HEK293 (cell line): ENCODE data around the gene FRMD6.

Source experiments
- GLIS1 ChIP-seq: fragments of 450-650 bp; formaldehyde crosslinking; IDR thresholded peaks from 2 replicates; pipeline ENCODE4 v1.5.1; 2016; ENCODE audit warnings: missing biosample characterization, missing genetic modification characterization
- KLF7 ChIP-seq: fragments of 450-650 bp; formaldehyde crosslinking; IDR thresholded peaks from 2 replicates; pipeline ENCODE4 v1.5.1; 2016; ENCODE audit warnings: missing biosample characterization, missing genetic modification characterization, borderline replicate concordance
- PATZ1 ChIP-seq: fragments of 450-650 bp; formaldehyde crosslinking; IDR thresholded peaks from 2 replicates; pipeline ENCODE4 v1.5.1; 2016; ENCODE audit warnings: missing biosample characterization, missing genetic modification characterization
- RBAK ChIP-seq: fragments of 450-650 bp; formaldehyde crosslinking; IDR thresholded peaks from 2 replicates; pipeline ENCODE4 v1.5.1; 2016; ENCODE audit warnings: missing biosample characterization, missing genetic modification characterization
- SP2 ChIP-seq: fragments of 450-650 bp; formaldehyde crosslinking; IDR thresholded peaks from 2 replicates; pipeline ENCODE4 v1.5.1; 2016; ENCODE audit warnings: missing biosample characterization, missing genetic modification characterization
- SP7 ChIP-seq: fragments of 450-650 bp; formaldehyde crosslinking; IDR thresholded peaks from 2 replicates; pipeline ENCODE4 v1.5.1; 2016; ENCODE audit warnings: missing biosample characterization, missing genetic modification characterization
- TRIM28 ChIP-seq: IDR thresholded peaks from 2 replicates; pipeline ENCODE4 v1.6.1; 2011; ENCODE audit warnings: low read length, control low read depth, borderline replicate concordance
- ZIC2 ChIP-seq: fragments of 450-650 bp; formaldehyde crosslinking; IDR thresholded peaks from 2 replicates; pipeline ENCODE4 v1.5.1; 2016; ENCODE audit warnings: missing biosample characterization, missing genetic modification characterization
- ZNF121 ChIP-seq: fragments of 450-650 bp; formaldehyde crosslinking; IDR thresholded peaks from 2 replicates; pipeline ENCODE4 v1.5.1; 2016; ENCODE audit warnings: missing biosample characterization, missing genetic modification characterization
- ZNF133 ChIP-seq: fragments of 450-650 bp; formaldehyde crosslinking; IDR thresholded peaks from 2 replicates; pipeline ENCODE4 v1.5.1; 2016; ENCODE audit warnings: missing biosample characterization, missing genetic modification characterization
- ZNF221 ChIP-seq: fragments of 450-650 bp; formaldehyde crosslinking; IDR thresholded peaks from 2 replicates; pipeline ENCODE4 v1.5.1; 2017; ENCODE audit warnings: missing biosample characterization, missing genetic modification characterization, borderline replicate concordance
- ZNF248 ChIP-seq: fragments of 450-650 bp; formaldehyde crosslinking; IDR thresholded peaks from 2 replicates; pipeline ENCODE4 v1.5.1; 2017; ENCODE audit warnings: missing biosample characterization, missing genetic modification characterization
- ZNF266 ChIP-seq: fragments of 450-650 bp; formaldehyde crosslinking; IDR thresholded peaks from 2 replicates; pipeline ENCODE4 v1.5.1; 2016; ENCODE audit warnings: missing biosample characterization, missing genetic modification characterization, low read depth
- ZNF335 ChIP-seq: fragments of 450-650 bp; formaldehyde crosslinking; conservative IDR thresholded peaks from 2 replicates; pipeline ENCODE4 v1.5.1; 2016; ENCODE audit warnings: missing biosample characterization, missing genetic modification characterization
- ZNF513 ChIP-seq: fragments of 450-650 bp; IDR thresholded peaks from 2 replicates; pipeline ENCODE4 v1.5.1; 2018; ENCODE audit warnings: missing biosample characterization, missing genetic modification characterization
- ZNF521 ChIP-seq: fragments of 450-650 bp; formaldehyde crosslinking; IDR thresholded peaks from 2 replicates; pipeline ENCODE4 v1.5.1; 2017; ENCODE audit warnings: missing biosample characterization, mild to moderate bottlenecking, missing genetic modification characterization
- ZNF529 ChIP-seq: fragments of 450-650 bp; formaldehyde crosslinking; IDR thresholded peaks from 2 replicates; pipeline ENCODE4 v1.5.1; 2017; ENCODE audit warnings: missing genetic modification characterization, missing biosample characterization; ENCODE audit not compliant: insufficient replicate concordance
- ZNF558 ChIP-seq: fragments of 450-650 bp; formaldehyde crosslinking; IDR thresholded peaks from 2 replicates; pipeline ENCODE4 v1.5.1; 2016; ENCODE audit warnings: missing biosample characterization, missing genetic modification characterization
- ZNF560 ChIP-seq: fragments of 450-650 bp; formaldehyde crosslinking; IDR thresholded peaks from 2 replicates; pipeline ENCODE4 v1.5.1; 2017; ENCODE audit warnings: missing biosample characterization, missing genetic modification characterization, borderline replicate concordance
- ZNF768 ChIP-seq: fragments of 450-650 bp; formaldehyde crosslinking; IDR thresholded peaks from 2 replicates; pipeline ENCODE4 v1.5.1; 2018; ENCODE audit warnings: missing biosample characterization, mild to moderate bottlenecking, missing genetic modification characterization
- ZNF791 ChIP-seq: fragments of 450-650 bp; formaldehyde crosslinking; IDR thresholded peaks from 2 replicates; pipeline ENCODE4 v1.5.1; 2016; ENCODE audit warnings: missing biosample characterization, missing genetic modification characterization
- TF ChIP-seq, protein P1 (sequence below): fragments of 450-650 bp; formaldehyde crosslinking; IDR thresholded peaks from 2 replicates; pipeline ENCODE4 v1.5.1; 2016; ENCODE audit warnings: missing biosample characterization, missing genetic modification characterization
- TF ChIP-seq, protein P2 (sequence below): fragments of 450-650 bp; formaldehyde crosslinking; IDR thresholded peaks from 2 replicates; pipeline ENCODE4 v1.5.1; 2016; ENCODE audit warnings: missing biosample characterization, missing genetic modification characterization
- TF ChIP-seq, protein P3 (sequence below): IDR thresholded peaks from 2 replicates; pipeline ENCODE4 v1.6.1; 2011; ENCODE audit warnings: mild to moderate bottlenecking, low read depth, low read length, borderline replicate concordance
- TF ChIP-seq, protein P4 (sequence below): fragments of 450-650 bp; formaldehyde crosslinking; IDR thresholded peaks from 2 replicates; pipeline ENCODE4 v1.5.1; 2016; ENCODE audit warnings: missing biosample characterization, missing genetic modification characterization
- TF ChIP-seq, protein P5 (sequence below): fragments of 450-650 bp; formaldehyde crosslinking; IDR thresholded peaks from 2 replicates; pipeline ENCODE4 v1.5.1; 2016; ENCODE audit warnings: missing biosample characterization, missing genetic modification characterization

FRMD6 gene

GRCh38 chr14:51774209-51774608 is 122.5 kb downstream of the FRMD6 start (continued):
- no peak for TF ChIP-seq ZNF513 (tag by site-specific recombination)
- TF ChIP-seq, protein P1, sequence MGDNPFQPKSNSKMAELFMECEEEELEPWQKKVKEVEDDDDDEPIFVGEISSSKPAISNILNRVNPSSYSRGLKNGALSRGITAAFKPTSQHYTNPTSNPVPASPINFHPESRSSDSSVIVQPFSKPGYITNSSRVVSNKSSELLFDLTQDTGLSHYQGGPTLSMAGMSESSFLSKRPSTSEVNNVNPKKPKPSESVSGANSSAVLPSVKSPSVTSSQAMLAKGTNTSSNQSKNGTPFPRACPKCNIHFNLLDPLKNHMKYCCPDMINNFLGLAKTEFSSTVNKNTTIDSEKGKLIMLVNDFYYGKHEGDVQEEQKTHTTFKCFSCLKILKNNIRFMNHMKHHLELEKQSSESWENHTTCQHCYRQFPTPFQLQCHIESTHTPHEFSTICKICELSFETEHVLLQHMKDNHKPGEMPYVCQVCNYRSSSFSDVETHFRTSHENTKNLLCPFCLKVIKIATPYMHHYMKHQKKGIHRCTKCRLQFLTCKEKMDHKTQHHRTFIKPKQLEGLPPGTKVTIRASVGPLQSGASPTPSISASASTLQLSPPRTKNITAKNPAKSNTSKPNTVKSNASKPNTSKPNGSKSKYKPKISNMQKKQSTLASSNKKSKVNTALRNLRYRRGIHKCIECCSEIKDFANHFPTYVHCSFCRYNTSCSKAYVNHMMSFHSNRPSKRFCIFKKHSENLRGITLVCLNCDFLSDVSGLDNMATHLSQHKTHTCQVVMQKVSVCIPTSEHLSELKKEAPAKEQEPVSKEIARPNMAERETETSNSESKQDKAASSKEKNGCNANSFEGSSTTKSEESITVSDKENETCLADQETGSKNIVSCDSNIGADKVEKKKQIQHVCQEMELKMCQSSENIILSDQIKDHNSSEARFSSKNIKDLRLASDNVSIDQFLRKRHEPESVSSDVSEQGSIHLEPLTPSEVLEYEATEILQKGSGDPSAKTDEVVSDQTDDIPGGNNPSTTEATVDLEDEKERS (tag by site-specific recombination), result no peak
- TF ChIP-seq KLF7 (tag by site-specific recombination), result 0 out of 2 replicates have a peak, but pooled peaks have one; percentile 32
- no peak for TF ChIP-seq ZNF529 (tag by site-specific recombination)
- no peak for TF ChIP-seq RBAK (tag by site-specific recombination)
- TF ChIP-seq, protein P2, sequence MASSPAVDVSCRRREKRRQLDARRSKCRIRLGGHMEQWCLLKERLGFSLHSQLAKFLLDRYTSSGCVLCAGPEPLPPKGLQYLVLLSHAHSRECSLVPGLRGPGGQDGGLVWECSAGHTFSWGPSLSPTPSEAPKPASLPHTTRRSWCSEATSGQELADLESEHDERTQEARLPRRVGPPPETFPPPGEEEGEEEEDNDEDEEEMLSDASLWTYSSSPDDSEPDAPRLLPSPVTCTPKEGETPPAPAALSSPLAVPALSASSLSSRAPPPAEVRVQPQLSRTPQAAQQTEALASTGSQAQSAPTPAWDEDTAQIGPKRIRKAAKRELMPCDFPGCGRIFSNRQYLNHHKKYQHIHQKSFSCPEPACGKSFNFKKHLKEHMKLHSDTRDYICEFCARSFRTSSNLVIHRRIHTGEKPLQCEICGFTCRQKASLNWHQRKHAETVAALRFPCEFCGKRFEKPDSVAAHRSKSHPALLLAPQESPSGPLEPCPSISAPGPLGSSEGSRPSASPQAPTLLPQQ (tag by site-specific recombination), result peak; percentile 91
- TF ChIP-seq, protein P3, sequence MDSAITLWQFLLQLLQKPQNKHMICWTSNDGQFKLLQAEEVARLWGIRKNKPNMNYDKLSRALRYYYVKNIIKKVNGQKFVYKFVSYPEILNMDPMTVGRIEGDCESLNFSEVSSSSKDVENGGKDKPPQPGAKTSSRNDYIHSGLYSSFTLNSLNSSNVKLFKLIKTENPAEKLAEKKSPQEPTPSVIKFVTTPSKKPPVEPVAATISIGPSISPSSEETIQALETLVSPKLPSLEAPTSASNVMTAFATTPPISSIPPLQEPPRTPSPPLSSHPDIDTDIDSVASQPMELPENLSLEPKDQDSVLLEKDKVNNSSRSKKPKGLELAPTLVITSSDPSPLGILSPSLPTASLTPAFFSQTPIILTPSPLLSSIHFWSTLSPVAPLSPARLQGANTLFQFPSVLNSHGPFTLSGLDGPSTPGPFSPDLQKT, result no peak
- TF ChIP-seq ZNF521, result no peak
- TF ChIP-seq SP7 (tag by site-specific recombination), result 0 out of 2 replicates have a peak, but pooled peaks have one; percentile 15
- no peak for TF ChIP-seq ZNF335
- TF ChIP-seq, protein P4, sequence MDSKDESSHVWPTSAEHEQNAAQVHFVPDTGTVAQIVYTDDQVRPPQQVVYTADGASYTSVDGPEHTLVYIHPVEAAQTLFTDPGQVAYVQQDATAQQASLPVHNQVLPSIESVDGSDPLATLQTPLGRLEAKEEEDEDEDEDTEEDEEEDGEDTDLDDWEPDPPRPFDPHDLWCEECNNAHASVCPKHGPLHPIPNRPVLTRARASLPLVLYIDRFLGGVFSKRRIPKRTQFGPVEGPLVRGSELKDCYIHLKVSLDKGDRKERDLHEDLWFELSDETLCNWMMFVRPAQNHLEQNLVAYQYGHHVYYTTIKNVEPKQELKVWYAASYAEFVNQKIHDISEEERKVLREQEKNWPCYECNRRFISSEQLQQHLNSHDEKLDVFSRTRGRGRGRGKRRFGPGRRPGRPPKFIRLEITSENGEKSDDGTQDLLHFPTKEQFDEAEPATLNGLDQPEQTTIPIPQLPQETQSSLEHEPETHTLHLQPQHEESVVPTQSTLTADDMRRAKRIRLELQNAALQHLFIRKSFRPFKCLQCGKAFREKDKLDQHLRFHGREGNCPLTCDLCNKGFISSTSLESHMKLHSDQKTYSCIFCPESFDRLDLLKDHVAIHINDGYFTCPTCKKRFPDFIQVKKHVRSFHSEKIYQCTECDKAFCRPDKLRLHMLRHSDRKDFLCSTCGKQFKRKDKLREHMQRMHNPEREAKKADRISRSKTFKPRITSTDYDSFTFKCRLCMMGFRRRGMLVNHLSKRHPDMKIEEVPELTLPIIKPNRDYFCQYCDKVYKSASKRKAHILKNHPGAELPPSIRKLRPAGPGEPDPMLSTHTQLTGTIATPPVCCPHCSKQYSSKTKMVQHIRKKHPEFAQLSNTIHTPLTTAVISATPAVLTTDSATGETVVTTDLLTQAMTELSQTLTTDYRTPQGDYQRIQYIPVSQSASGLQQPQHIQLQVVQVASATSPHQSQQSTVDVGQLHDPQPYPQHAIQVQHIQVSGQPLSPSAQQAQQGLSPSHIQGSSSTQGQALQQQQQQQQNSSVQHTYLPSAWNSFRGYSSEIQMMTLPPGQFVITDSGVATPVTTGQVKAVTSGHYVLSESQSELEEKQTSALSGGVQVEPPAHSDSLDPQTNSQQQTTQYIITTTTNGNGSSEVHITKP (tag by site-specific recombination), result 0 out of 2 replicates have a peak, but pooled peaks have one; percentile 32
- no peak for TF ChIP-seq ZNF248 (tag by site-specific recombination)
- TF ChIP-seq ZNF560 (tag by site-specific recombination), result no peak
- TF ChIP-seq PATZ1 (tag by site-specific recombination), result peak; percentile 50; the same call in 1 of the 2 replicates
- peak; percentile 78 for TF ChIP-seq ZIC2
- no peak for TF ChIP-seq TRIM28
- no peak for TF ChIP-seq ZNF266 (tag by site-specific recombination)
- TF ChIP-seq ZNF133 (tag by site-specific recombination), result no peak
- peak; percentile 93 for TF ChIP-seq GLIS1 (tag by site-specific recombination)
- TF ChIP-seq ZNF768 (tag by site-specific recombination), result no peak
- no peak for TF ChIP-seq ZNF221 (tag by site-specific recombination)
- TF ChIP-seq ZNF791, result no peak
- TF ChIP-seq ZNF558 (tag by site-specific recombination), result no peak
- TF ChIP-seq, protein P5, sequence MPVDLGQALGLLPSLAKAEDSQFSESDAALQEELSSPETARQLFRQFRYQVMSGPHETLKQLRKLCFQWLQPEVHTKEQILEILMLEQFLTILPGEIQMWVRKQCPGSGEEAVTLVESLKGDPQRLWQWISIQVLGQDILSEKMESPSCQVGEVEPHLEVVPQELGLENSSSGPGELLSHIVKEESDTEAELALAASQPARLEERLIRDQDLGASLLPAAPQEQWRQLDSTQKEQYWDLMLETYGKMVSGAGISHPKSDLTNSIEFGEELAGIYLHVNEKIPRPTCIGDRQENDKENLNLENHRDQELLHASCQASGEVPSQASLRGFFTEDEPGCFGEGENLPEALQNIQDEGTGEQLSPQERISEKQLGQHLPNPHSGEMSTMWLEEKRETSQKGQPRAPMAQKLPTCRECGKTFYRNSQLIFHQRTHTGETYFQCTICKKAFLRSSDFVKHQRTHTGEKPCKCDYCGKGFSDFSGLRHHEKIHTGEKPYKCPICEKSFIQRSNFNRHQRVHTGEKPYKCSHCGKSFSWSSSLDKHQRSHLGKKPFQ (tag by site-specific recombination), result no peak
- no peak for TF ChIP-seq SP2 (tag by site-specific recombination)
- no peak for TF ChIP-seq ZNF121 (tag by site-specific recombination)
